HEK293 (cell line): ENCODE data around the gene KIF5A.

Source experiments
- CTCF ChIA-PET: fragments of 350-600 bp; formaldehyde crosslinking; extraction: SDS; loops from one replicate; lab custom pipeline; 2021; ENCODE audit warnings: antibody characterized with exemption; lab: Yijun Ruan, JAX
- POLR2A ChIA-PET: fragments of 300-600 bp; formaldehyde crosslinking; extraction: SDS; loops from one replicate; lab custom pipeline; 2020; ENCODE audit warnings: antibody characterized with exemption, inconsistent platforms; lab: Yijun Ruan, JAX
- H3K27ac ChIP-seq: fragments of 200-500 bp; sonication (Bioruptor generic); 2 replicates; pipeline ENCODE4 v1.5.1; 2014; ENCODE audit warnings: low read depth, low read length, control low read depth, inconsistent platforms; ENCODE audit errors: extremely low read depth
- H3K36me3 ChIP-seq, 2 experiments: fragments of 200-500 bp in 1 of 2; sonication (Bioruptor generic) in 1 of 2; 1 replicate in 1 of 2; 2 replicates in 1 of 2; pipeline ENCODE4 v1.5.1; 2014 to 2017; ENCODE audit warnings: inconsistent platforms in 2 of 2, low read length in 2 of 2; ENCODE audit not compliant: control insufficient read depth in 2 of 2, insufficient read depth in 1 of 2
- H3K4me1 ChIP-seq: fragments of 200-500 bp; sonication (Bioruptor generic); 2 replicates; pipeline ENCODE4 v1.5.1; 2014; ENCODE audit warnings: mild to moderate bottlenecking, low read length, inconsistent platforms; ENCODE audit not compliant: control insufficient read depth, insufficient read depth
- H3K4me3 ChIP-seq: 2 replicates; pipeline ENCODE4 v1.5.1; 2011; ENCODE audit warnings: low read depth, mild to moderate bottlenecking, control low read depth, low read length, moderate library complexity
- H3K9me3 ChIP-seq: fragments of 200-500 bp; sonication (Bioruptor generic); 2 replicates; pipeline ENCODE4 v1.5.1; 2014; ENCODE audit warnings: low read depth, low read length, inconsistent platforms; ENCODE audit not compliant: control insufficient read depth, insufficient read depth
- GLIS1 ChIP-seq: fragments of 450-650 bp; formaldehyde crosslinking; IDR thresholded peaks from 2 replicates; pipeline ENCODE4 v1.5.1; 2016; ENCODE audit warnings: missing biosample characterization, missing genetic modification characterization
- KLF1 ChIP-seq: fragments of 450-650 bp; formaldehyde crosslinking; IDR thresholded peaks from 2 replicates; pipeline ENCODE4 v1.5.1; 2016; ENCODE audit warnings: missing biosample characterization, missing genetic modification characterization
- PRDM4 ChIP-seq: fragments of 450-650 bp; formaldehyde crosslinking; IDR thresholded peaks from 2 replicates; pipeline ENCODE4 v1.5.1; 2017; ENCODE audit warnings: missing biosample characterization, missing genetic modification characterization
- SP3 ChIP-seq: fragments of 450-650 bp; formaldehyde crosslinking; IDR thresholded peaks from 2 replicates; pipeline ENCODE4 v1.5.1; 2016; ENCODE audit warnings: missing biosample characterization, missing genetic modification characterization
- TRIM28 ChIP-seq: IDR thresholded peaks from 2 replicates; pipeline ENCODE4 v1.6.1; 2011; ENCODE audit warnings: low read length, control low read depth, borderline replicate concordance
- YY2 ChIP-seq: fragments of 450-650 bp; formaldehyde crosslinking; IDR thresholded peaks from 2 replicates; pipeline ENCODE4 v1.5.1; 2016; ENCODE audit warnings: missing biosample characterization, missing genetic modification characterization
- ZEB2 ChIP-seq: fragments of 450-650 bp; formaldehyde crosslinking; IDR thresholded peaks from 2 replicates; pipeline ENCODE4 v1.5.1; 2016; ENCODE audit warnings: missing biosample characterization, missing genetic modification characterization
- ZFP41 ChIP-seq: fragments of 450-650 bp; formaldehyde crosslinking; IDR thresholded peaks from 2 replicates; pipeline ENCODE4 v1.5.1; 2016; ENCODE audit warnings: missing biosample characterization, missing genetic modification characterization, borderline replicate concordance
- ZIC2 ChIP-seq: fragments of 450-650 bp; formaldehyde crosslinking; IDR thresholded peaks from 2 replicates; pipeline ENCODE4 v1.5.1; 2016; ENCODE audit warnings: missing biosample characterization, missing genetic modification characterization
- ZNF114 ChIP-seq: fragments of 450-650 bp; formaldehyde crosslinking; IDR thresholded peaks from 2 replicates; pipeline ENCODE4 v1.5.0; 2017; ENCODE audit warnings: missing biosample characterization, missing genetic modification characterization
- ZNF146 ChIP-seq: fragments of 450-650 bp; formaldehyde crosslinking; IDR thresholded peaks from 2 replicates; pipeline ENCODE4 v1.5.1; 2016; ENCODE audit warnings: missing biosample characterization, missing genetic modification characterization
- ZNF324 ChIP-seq: fragments of 450-650 bp; formaldehyde crosslinking; IDR thresholded peaks from 2 replicates; pipeline ENCODE4 v1.5.1; 2016; ENCODE audit warnings: missing biosample characterization, missing genetic modification characterization
- ZNF366 ChIP-seq: fragments of 450-650 bp; formaldehyde crosslinking; conservative IDR thresholded peaks from 2 replicates; pipeline ENCODE4 v1.5.1; 2016; ENCODE audit warnings: missing biosample characterization, missing genetic modification characterization
- ZNF37A ChIP-seq: fragments of 450-650 bp; IDR thresholded peaks from 2 replicates; pipeline ENCODE4 v1.5.1; 2018; ENCODE audit warnings: missing biosample characterization, missing genetic modification characterization
- ZNF513 ChIP-seq: fragments of 450-650 bp; IDR thresholded peaks from 2 replicates; pipeline ENCODE4 v1.5.1; 2018; ENCODE audit warnings: missing biosample characterization, missing genetic modification characterization
- ZNF555 ChIP-seq: fragments of 450-650 bp; formaldehyde crosslinking; conservative IDR thresholded peaks from 2 replicates; pipeline ENCODE4 v1.5.1; 2017; ENCODE audit warnings: missing biosample characterization, mild to moderate bottlenecking, missing genetic modification characterization, inconsistent platforms
- ZNF561 ChIP-seq: fragments of 450-650 bp; IDR thresholded peaks from 2 replicates; pipeline ENCODE4 v1.5.1; 2018; ENCODE audit warnings: missing biosample characterization, missing genetic modification characterization, borderline replicate concordance
- ZNF701 ChIP-seq: fragments of 450-650 bp; formaldehyde crosslinking; IDR thresholded peaks from 2 replicates; pipeline ENCODE4 v1.5.1; 2016; ENCODE audit warnings: missing biosample characterization, missing genetic modification characterization
- ZNF777 ChIP-seq: fragments of 450-650 bp; formaldehyde crosslinking; IDR thresholded peaks from 2 replicates; pipeline ENCODE4 v1.5.1; 2017; ENCODE audit warnings: missing biosample characterization, missing genetic modification characterization, borderline replicate concordance
- ZNF791 ChIP-seq: fragments of 450-650 bp; formaldehyde crosslinking; IDR thresholded peaks from 2 replicates; pipeline ENCODE4 v1.5.1; 2016; ENCODE audit warnings: missing biosample characterization, missing genetic modification characterization
- ZNF830 ChIP-seq: fragments of 450-650 bp; IDR thresholded peaks from 2 replicates; pipeline ENCODE4 v1.5.0; 2018; ENCODE audit warnings: missing biosample characterization, missing genetic modification characterization, low read depth, mild to moderate bottlenecking, moderate library complexity
- TF ChIP-seq, protein P1 (sequence below): fragments of 450-650 bp; formaldehyde crosslinking; IDR thresholded peaks from 2 replicates; pipeline ENCODE4 v1.5.1; 2017; ENCODE audit warnings: missing biosample characterization, missing genetic modification characterization

Gene KIF5A

DNA sequence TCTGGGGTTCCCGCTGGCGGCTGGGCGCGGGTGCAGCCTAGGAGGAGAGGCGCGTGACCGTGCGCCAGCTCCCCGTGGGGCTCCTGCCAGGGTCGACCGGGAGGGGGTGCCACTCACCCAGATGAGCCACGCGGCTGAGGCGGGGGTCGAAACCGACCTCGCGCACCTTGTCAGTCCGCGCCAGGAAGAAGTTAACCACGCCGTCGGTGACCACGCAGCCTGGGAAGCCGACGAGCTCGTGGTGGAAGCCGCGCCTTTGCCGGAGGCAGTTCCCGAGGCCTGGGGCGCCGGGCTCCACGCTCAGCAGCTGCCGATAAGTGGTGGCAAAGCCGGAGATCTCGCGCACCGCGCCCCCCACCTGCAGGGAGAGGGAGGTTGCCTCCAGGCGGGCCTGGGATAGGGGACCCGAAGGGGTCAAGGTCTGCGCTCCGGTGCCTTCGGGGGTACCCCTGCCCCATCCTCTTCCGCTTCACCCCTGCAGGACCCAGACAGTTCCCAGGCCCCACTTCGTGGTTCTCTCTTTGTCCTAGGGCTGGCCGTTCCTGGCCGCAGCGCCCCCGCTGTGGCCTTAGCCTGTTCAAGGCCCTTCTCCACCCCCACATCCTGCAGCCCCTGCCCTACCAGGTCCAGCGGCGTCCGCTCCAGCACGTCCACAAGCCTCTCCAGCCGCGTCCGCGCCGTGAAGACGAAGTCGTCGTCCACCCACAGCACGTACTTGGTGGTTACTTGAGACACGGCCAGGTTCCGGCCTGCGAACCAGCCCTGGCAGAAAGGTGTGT is 77.8 kb downstream of the KIF5A start:
- no peaks in the 10 kb centered on the region for H3K9me3 ChIP-seq
- POLR2A ChIA-PET: no interaction called here
- no peak overlapping the region for H3K4me3 ChIP-seq
- TF ChIP-seq, protein P1, sequence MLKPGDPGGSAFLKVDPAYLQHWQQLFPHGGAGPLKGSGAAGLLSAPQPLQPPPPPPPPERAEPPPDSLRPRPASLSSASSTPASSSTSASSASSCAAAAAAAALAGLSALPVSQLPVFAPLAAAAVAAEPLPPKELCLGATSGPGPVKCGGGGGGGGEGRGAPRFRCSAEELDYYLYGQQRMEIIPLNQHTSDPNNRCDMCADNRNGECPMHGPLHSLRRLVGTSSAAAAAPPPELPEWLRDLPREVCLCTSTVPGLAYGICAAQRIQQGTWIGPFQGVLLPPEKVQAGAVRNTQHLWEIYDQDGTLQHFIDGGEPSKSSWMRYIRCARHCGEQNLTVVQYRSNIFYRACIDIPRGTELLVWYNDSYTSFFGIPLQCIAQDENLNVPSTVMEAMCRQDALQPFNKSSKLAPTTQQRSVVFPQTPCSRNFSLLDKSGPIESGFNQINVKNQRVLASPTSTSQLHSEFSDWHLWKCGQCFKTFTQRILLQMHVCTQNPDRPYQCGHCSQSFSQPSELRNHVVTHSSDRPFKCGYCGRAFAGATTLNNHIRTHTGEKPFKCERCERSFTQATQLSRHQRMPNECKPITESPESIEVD (tag by site-specific recombination): no peak
- no peak for TF ChIP-seq ZNF555 (tag by site-specific recombination)
- TF ChIP-seq ZNF513 (tag by site-specific recombination): no peak
- no peak for TF ChIP-seq TRIM28
- TF ChIP-seq ZNF114 (tag by site-specific recombination): no peak
- TF ChIP-seq ZNF830 (tag by site-specific recombination): no peak
- no peak for TF ChIP-seq ZNF37A (tag by site-specific recombination)
- TF ChIP-seq SP3: no peak
- no peak for TF ChIP-seq ZNF561 (tag by site-specific recombination)
- TF ChIP-seq, all 188 proteins: peak for 0
- CTCF ChIA-PET: interaction anchor here (0.6 kb wide), 1 partner anchor 45 kb away, joined by 5 read pairs; no protein-coding TSS in a partner anchor
- peaks cover 0 to 38% of the 10 kb centered on the region in 2 experiments; a peak in 1 of 3 replicates for H3K36me3 ChIP-seq
- no peaks in the 10 kb centered on the region for H3K4me1 ChIP-seq
- H3K27ac ChIP-seq: no peak overlapping the region

DNA sequence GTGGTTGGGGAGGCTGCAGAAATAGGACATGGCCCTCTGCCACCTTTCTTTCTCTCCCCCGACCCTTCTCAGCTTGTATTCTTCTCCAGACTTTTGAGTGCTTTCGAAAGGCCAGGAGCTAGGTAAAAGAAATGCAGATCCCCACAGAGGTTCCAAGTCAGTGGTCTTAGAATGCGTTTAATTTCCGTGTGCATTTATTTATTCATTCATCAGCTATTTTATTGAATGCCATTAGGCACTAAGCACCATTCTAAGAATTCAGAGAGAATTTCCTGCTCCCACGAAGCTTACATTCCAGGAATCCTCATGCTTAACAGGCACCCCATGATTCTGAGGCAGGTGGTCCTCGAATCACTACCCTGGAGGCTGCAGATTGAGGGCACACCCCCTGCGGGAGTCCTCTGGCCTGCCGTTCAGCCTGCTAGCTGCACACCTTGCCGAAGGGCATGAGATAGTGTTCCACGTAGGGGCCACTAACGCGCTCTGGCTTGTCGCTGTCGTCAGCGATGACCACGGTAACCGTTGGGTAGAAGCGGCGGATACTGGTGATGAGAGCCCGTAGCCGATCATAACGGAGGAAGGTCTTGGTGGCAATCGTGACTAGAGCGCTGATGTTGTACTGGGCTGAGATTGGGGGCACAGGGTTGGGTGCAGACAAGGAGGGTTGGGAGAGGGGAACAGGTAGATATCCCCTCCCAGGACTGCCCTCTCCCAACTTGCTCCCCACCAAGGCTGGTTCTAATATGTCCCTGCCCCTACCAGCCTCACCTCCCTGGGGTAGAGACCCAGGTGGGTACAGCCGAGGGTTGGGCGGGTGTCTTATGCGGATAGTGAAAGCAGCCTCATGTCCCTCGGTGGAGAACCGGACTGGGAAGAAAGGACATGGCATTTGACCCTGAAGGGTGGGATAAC is 78.7 kb downstream of the KIF5A start:
- Histone ChIP-seq H3K4me3 (no peak overlapping the region), H3K9me3 (no peaks in the 10 kb centered on the region), H3K27ac (no peak overlapping the region), H3K4me1 (no peaks in the 10 kb centered on the region), H3K36me3 (peaks cover 0 to 35% of the 10 kb centered on the region in 2 experiments; a peak in 1 of 3 replicates)
- ChIA-PET POLR2A (no interaction called here), CTCF (interaction anchor here (0.6 kb wide), 1 partner anchor 46 kb away, joined by 5 read pairs; no protein-coding TSS in a partner anchor)
- no peak for TF ChIP-seq ZNF146 (tag by site-specific recombination)
- TF ChIP-seq ZNF777: no peak
- TF ChIP-seq YY2 (tag by site-specific recombination): no peak
- no peak for TF ChIP-seq PRDM4 (tag by site-specific recombination)
- TF ChIP-seq ZEB2 (tag by site-specific recombination): no peak
- TF ChIP-seq KLF1: no peak
- no peak for TF ChIP-seq ZIC2
- no peak for TF ChIP-seq ZNF366
- TF ChIP-seq ZNF324 (tag by site-specific recombination): no peak
- TF ChIP-seq GLIS1: no peak
- no peak for TF ChIP-seq ZFP41 (tag by site-specific recombination)
- TF ChIP-seq ZNF701: no peak
- no peak for TF ChIP-seq ZNF791 (tag by site-specific recombination)
